CD4-positive, alpha-beta T cell (primary cell): ENCODE results near the gene ABCC9. TPM values are rescaled to one million over a fixed set of nuclear protein-coding genes. Genes with fewer than 3 reads are reported as not detected.

ENCODE experiments used
- ATAC-seq: fragments of 200-7000 bp; cut with Tn5 transposase; one replicate; pipeline ENCODE4 v1.10.0; 2022; ENCODE audit warnings: mild to moderate bottlenecking; ENCODE audit not compliant: poor library complexity
- CTCF ChIA-PET: fragments of 350-600 bp; sonication (Branson Sonifier 250); formaldehyde crosslinking; loops from one replicate; lab custom pipeline; 2021; ENCODE audit warnings: antibody characterized with exemption, inconsistent platforms; lab: Charles Lee
- POLR2A ChIA-PET: fragments of 350-600 bp; sonication (Branson Sonifier 250); formaldehyde crosslinking; loops from one replicate; lab custom pipeline; 2021; ENCODE audit warnings: antibody characterized with exemption, inconsistent platforms; lab: Charles Lee
- DNase-seq, 14 experiments: peaks; one replicate each; pipeline ENCODE4 v3.0.0-alpha.2; 2013 to 2020; ENCODE audit warnings: mixed read lengths in 2 of 14
- H3K27ac ChIP-seq, 2 donors: one replicate each; pipeline versions ENCODE4 v1.5.1 to v1.7.0; 2013; ENCODE audit warnings: low read length in 2 of 2, low read depth in 1 of 2, mild to moderate bottlenecking in 1 of 2
- H3K27me3 ChIP-seq, 2 experiments: 1 replicate in 1 of 2; 2 replicates in 1 of 2; pipeline versions ENCODE4 v1.6.1 to v1.7.0; 2013; ENCODE audit warnings: low read length in 2 of 2, control low read depth in 1 of 2, mild to moderate bottlenecking in 1 of 2, moderate library complexity in 1 of 2; ENCODE audit not compliant: insufficient read depth in 2 of 2, control insufficient read depth in 1 of 2
- H3K36me3 ChIP-seq: one replicate; pipeline ENCODE4 v1.6.1; 2013; ENCODE audit warnings: low read length, control low read depth; ENCODE audit not compliant: insufficient read depth
- H3K4me1 ChIP-seq: one replicate; pipeline ENCODE4 v1.6.1; 2013; ENCODE audit warnings: low read length, control low read depth; ENCODE audit not compliant: insufficient read depth
- H3K4me3 ChIP-seq: one replicate; pipeline ENCODE4 v1.5.1; 2013; ENCODE audit warnings: mild to moderate bottlenecking, low read length, moderate library complexity
- H3K9me3 ChIP-seq, 2 experiments: 1 replicate in 1 of 2; 2 replicates in 1 of 2; pipeline versions ENCODE4 v1.6.1 to v1.7.0; 2013; ENCODE audit warnings: low read length in 2 of 2, mild to moderate bottlenecking in 2 of 2, control low read depth in 1 of 2, moderate library complexity in 1 of 2; ENCODE audit not compliant: control insufficient read depth in 1 of 2, insufficient read depth in 1 of 2
- H3K27ac Mint-ChIP-seq: one replicate; pipeline ENCODE4 v1.8.0; 2020; ENCODE audit warnings: mixed read lengths
- H3K27me3 Mint-ChIP-seq: one replicate; pipeline ENCODE4 v1.8.0; 2021; ENCODE audit warnings: mixed read lengths
- H3K36me3 Mint-ChIP-seq: one replicate; pipeline ENCODE4 v1.8.0; 2021; ENCODE audit warnings: low read depth, mixed read lengths
- H3K4me1 Mint-ChIP-seq: one replicate; pipeline ENCODE4 v1.8.0; 2021; ENCODE audit warnings: low read depth, mixed read lengths
- H3K4me3 Mint-ChIP-seq: one replicate; pipeline ENCODE4 v1.8.0; 2020; ENCODE audit warnings: mild to moderate bottlenecking, mixed read lengths
- H3K9me3 Mint-ChIP-seq: one replicate; pipeline ENCODE4 v1.8.0; 2020; ENCODE audit warnings: mixed read lengths
- intact Hi-C, 2 experiments: fragments of 100-400 bp; cut with DNase I in 1 of 2; cut with micrococcal nuclease in 1 of 2; formaldehyde crosslinking; loops; one replicate each; pipeline versions ENCODE4 v1.15.1 to v1.9.0; 2023 to 2025; cut with DNase I, micrococcal nuclease
- total RNA-seq, 174 experiments: library from RNA in 2 of 174; stranded (reverse) in 2 of 174; gene quantifications; one replicate each; pipeline ENCODE4 v1.2.3 and lab custom pipeline; 2021 to 2026
- TF ChIP-seq, protein P1 (sequence below): fragments of 200-600 bp; IDR thresholded peaks from one replicate; pipeline ENCODE4 v1.8.0; 2022; ENCODE audit warnings: antibody characterized with exemption, mild to moderate bottlenecking

The ABCC9 gene
- total RNA-seq, 2 experiments from 2014 or later, result not detected

- ATAC-seq (no peak), DNase-seq (no peak)
- no peaks in the 10 kb centered on the region for H3K4me1 ChIP-seq
- Mint-ChIP-seq H3K4me1 (no peaks in the 10 kb centered on the region), H3K9me3 (no peaks in the 10 kb centered on the region), H3K27me3 (peaks cover 14% of the 10 kb centered on the region), H3K27ac (no peak overlapping the region), H3K4me3 (no peak overlapping the region), H3K36me3 (no peaks in the 10 kb centered on the region)
- no peak overlapping the region for H3K27ac ChIP-seq
- H3K9me3 ChIP-seq, result no peaks in the 10 kb centered on the region
- CTCF ChIA-PET, result no interaction called here
- intact Hi-C loops, result no loop called here
- no peak overlapping the region for H3K4me3 ChIP-seq
- POLR2A ChIA-PET, result no interaction called here
- H3K36me3 ChIP-seq, result no peaks in the 10 kb centered on the region
- no peaks in the 10 kb centered on the region for H3K27me3 ChIP-seq
- TF ChIP-seq, protein P1, sequence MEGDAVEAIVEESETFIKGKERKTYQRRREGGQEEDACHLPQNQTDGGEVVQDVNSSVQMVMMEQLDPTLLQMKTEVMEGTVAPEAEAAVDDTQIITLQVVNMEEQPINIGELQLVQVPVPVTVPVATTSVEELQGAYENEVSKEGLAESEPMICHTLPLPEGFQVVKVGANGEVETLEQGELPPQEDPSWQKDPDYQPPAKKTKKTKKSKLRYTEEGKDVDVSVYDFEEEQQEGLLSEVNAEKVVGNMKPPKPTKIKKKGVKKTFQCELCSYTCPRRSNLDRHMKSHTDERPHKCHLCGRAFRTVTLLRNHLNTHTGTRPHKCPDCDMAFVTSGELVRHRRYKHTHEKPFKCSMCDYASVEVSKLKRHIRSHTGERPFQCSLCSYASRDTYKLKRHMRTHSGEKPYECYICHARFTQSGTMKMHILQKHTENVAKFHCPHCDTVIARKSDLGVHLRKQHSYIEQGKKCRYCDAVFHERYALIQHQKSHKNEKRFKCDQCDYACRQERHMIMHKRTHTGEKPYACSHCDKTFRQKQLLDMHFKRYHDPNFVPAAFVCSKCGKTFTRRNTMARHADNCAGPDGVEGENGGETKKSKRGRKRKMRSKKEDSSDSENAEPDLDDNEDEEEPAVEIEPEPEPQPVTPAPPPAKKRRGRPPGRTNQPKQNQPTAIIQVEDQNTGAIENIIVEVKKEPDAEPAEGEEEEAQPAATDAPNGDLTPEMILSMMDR, result no peak
These were observed 27.4 kb downstream of the ABCC9 start for GRCh38 chr12:21913823-21914222.

DNA sequence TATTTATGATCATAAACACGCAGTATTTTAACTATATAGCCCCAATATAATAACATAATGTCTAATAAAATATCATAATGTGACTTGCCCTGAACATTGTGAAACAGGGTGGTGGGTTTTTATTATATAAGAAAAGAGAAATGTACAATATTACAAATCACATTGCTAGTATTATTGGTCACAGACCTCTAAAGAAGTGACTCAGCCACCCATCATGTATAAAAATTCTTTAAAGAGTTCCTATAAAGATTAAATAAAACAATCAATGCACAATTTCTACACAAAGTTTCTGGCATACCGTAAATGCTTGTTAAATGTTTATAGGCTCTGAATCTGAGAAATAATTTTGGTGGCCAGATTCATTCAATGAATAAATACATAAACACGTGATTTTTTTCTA lies 28.9 kb downstream of the ABCC9 start:
- H3K36me3 ChIP-seq, result no peaks in the 10 kb centered on the region
- Mint-ChIP-seq H3K27me3 (peaks cover 8% of the 10 kb centered on the region), H3K27ac (no peak overlapping the region), H3K4me3 (no peak overlapping the region), H3K36me3 (no peaks in the 10 kb centered on the region), H3K4me1 (no peaks in the 10 kb centered on the region), H3K9me3 (no peaks in the 10 kb centered on the region)
- intact Hi-C loops, result no loop called here
- H3K27ac ChIP-seq, result no peak overlapping the region
- ATAC-seq (no peak), DNase-seq (no peak)
- H3K4me3 ChIP-seq, result no peak overlapping the region
- TF ChIP-seq, protein P1, result no peak
- POLR2A ChIA-PET, result no interaction called here
- H3K27me3 ChIP-seq, result no peaks in the 10 kb centered on the region
- CTCF ChIA-PET, result no interaction called here
- no peaks in the 10 kb centered on the region for H3K9me3 ChIP-seq
- no peaks in the 10 kb centered on the region for H3K4me1 ChIP-seq

DNA sequence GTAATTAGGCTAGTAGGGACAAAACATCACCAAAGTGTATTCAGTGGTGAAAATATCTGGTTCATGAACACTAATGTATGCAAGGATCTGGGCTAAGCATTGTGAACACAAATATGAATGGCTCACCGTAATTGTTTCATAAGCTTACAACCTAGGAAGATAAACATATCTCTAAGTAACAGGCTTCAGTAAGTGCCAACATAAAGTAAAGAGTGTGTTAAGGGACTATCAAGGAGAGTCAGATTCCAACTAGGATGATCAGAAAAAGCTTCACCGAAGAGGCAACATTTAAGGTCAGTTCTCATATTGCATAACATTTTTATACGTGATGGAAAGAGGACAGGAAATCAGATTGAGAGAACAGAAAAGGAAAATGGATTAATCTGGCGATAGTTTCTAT lies 29.4 kb downstream of the ABCC9 start:
- Mint-ChIP-seq H3K27ac (no peak overlapping the region), H3K9me3 (no peaks in the 10 kb centered on the region), H3K4me3 (no peak overlapping the region), H3K27me3 (peaks cover 3% of the 10 kb centered on the region), H3K4me1 (no peaks in the 10 kb centered on the region), H3K36me3 (no peaks in the 10 kb centered on the region)
- DNase-seq (no peak), ATAC-seq (no peak)
- Histone ChIP-seq H3K27me3 (no peaks in the 10 kb centered on the region), H3K9me3 (no peaks in the 10 kb centered on the region), H3K4me1 (no peaks in the 10 kb centered on the region), H3K27ac (no peak overlapping the region), H3K36me3 (no peaks in the 10 kb centered on the region), H3K4me3 (no peak overlapping the region)
- ChIA-PET POLR2A (no interaction called here), CTCF (no interaction called here)
- TF ChIP-seq, protein P1, result no peak
- intact Hi-C loops, result no loop called here
